Measurements from ENCODE around the gene TUBA3D. TPM values are rescaled to one million over a fixed set of nuclear protein-coding genes. Genes with fewer than 3 reads are reported as not detected.
"Not testable (repeated sequence)": the region's sequence is repeated elsewhere in the genome, so short reads cannot be mapped to it uniquely, and the experiment has no call there.

The TUBA3D gene
- total RNA-seq, 1 experiment from 2014 or later: not detected

DNA sequence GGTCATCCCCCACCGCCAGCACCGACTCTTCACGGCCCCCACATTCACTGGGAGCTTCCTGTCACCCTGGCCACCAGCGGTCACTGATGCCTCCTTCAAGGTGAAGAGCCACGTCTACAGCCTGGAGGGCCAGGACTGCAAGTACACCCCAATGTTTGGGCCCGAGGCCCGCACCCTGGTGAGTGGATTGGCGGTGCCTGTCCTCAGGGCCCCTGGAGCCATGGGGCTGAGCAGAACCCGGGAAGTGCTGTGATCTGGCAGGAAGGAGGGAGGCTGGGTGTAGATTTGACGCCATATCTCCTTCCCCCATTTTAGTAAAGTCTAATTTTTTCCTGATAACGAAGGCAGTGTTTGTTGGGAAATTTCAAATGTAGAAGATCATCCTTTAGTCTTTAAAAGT is 42.6 kb downstream of the TUBA3D start:
- H2BK12ac ChIP-seq (ENCODE audit: insufficient read length, low read depth, low read length); H3K23me2 ChIP-seq (ENCODE audit: insufficient read length, low read depth, low read length, poor library complexity, severe bottlenecking); H2AFZ ChIP-seq (ENCODE audit: low read length); H3K4me3 Mint-ChIP-seq; H3K23ac ChIP-seq (ENCODE audit: insufficient read length, low read depth, low read length); H2BK20ac ChIP-seq (ENCODE audit: low read depth, low read length, poor library complexity, severe bottlenecking); H3K79me2 ChIP-seq (ENCODE audit: insufficient read depth, low read length); H3T11ph ChIP-seq (ENCODE audit: low read length); H2BK5ac ChIP-seq (ENCODE audit: insufficient read length, low read length); H3K4me2 ChIP-seq (ENCODE audit: insufficient read depth, insufficient read length, low read length); DNase-seq; H4K5ac ChIP-seq (ENCODE audit: insufficient read length, low read depth, low read length); H2AK5ac ChIP-seq (ENCODE audit: insufficient read length, low read length); H3K27ac ChIP-seq (ENCODE audit: insufficient read length, low read depth, low read length); H4K8ac ChIP-seq (replicated peaks; ENCODE audit: insufficient read length, low read depth, low read length); H3K14ac ChIP-seq (ENCODE audit: insufficient read depth, low read length); H2BK120ac ChIP-seq (ENCODE audit: low read depth, low read length, poor library complexity, severe bottlenecking); H3K27me3 ChIP-seq (ENCODE audit: insufficient read depth, low read length); H3K27ac Mint-ChIP-seq; H3K4me1 Mint-ChIP-seq; H3K56ac ChIP-seq (ENCODE audit: insufficient read length, low read depth, low read length); H3K27me3 Mint-ChIP-seq (ENCODE audit: low read depth); H3K4me1 ChIP-seq (ENCODE audit: insufficient read depth, low read length); H2BK15ac ChIP-seq (ENCODE audit: low read depth, low read length); H3K9me3 Mint-ChIP-seq; H3K18ac ChIP-seq (ENCODE audit: insufficient read length, low read depth, low read length); H4K91ac ChIP-seq (ENCODE audit: insufficient read length, low read depth, low read length); H4K20me1 ChIP-seq (ENCODE audit: control insufficient read depth, insufficient read depth, insufficient read length); H3K9me3 ChIP-seq (ENCODE audit: control insufficient read depth, low read depth, low read length); H3K79me1 ChIP-seq (ENCODE audit: insufficient read depth, low read depth, low read length, poor library complexity, severe bottlenecking); H3K4ac ChIP-seq (ENCODE audit: low read depth, low read length); H3K9ac ChIP-seq (ENCODE audit: extremely low read depth, insufficient read length, low read length): not testable (repeated sequence)
- WGBS (ENCODE audit: extremely low coverage, insufficient read length, low lambda C conversion rate): no CpG with 5 or more reads among the region's 11 CpGs
- H3K36me3 Mint-ChIP-seq (ENCODE audit: insufficient read depth in 1 of 3, low read depth in 3 of 3): peaks cover 7 to 35% (median 28%) of the 10 kb centered on the region in 3 experiments; a peak in 6 of 7 replicates
